Breast epithelium (tissue), 3 donors: ENCODE measurements around the gene TCF7.

Experiments used
- POLR2A ChIP-seq: fragments of 450-650 bp; IDR thresholded peaks from one replicate; pipeline ENCODE4 v1.6.1; 2016; ENCODE audit warnings: antibody characterized with exemption, mild to moderate bottlenecking, moderate library complexity
- POLR2AphosphoS5 ChIP-seq, 3 donors: sonication (generic); formaldehyde crosslinking; IDR thresholded peaks; one replicate each; pipeline ENCODE4 v1.6.1; 2017; ENCODE audit warnings: antibody characterized with exemption in 3 of 3
- TF ChIP-seq, protein P1 (sequence below), 3 donors: fragments of 450-650 bp; IDR thresholded peaks; one replicate each; pipeline ENCODE4 v1.5.1; 2016 to 2017; ENCODE audit warnings: antibody characterized with exemption in 3 of 3, mild to moderate bottlenecking in 3 of 3, moderate library complexity in 3 of 3

DNA sequence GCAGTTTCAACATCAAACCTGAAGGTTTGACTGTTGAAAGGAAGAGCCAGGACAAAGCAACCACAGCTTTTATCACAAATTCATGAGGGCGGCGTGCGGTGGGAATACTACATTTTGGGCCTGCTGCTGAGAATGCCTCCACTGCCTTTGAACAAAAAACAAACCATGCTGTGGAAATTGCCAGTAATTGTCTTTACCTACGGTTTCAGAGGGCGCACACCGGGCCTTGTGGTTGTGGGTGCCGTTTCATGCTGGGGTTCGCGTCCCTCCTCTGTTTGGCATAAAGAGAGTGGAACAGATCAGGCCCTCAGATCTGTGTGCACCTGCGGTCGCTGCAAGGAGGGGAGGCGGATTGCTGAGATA lies 27.6 kb upstream of the TCF7 start:
- TF ChIP-seq, protein P1, sequence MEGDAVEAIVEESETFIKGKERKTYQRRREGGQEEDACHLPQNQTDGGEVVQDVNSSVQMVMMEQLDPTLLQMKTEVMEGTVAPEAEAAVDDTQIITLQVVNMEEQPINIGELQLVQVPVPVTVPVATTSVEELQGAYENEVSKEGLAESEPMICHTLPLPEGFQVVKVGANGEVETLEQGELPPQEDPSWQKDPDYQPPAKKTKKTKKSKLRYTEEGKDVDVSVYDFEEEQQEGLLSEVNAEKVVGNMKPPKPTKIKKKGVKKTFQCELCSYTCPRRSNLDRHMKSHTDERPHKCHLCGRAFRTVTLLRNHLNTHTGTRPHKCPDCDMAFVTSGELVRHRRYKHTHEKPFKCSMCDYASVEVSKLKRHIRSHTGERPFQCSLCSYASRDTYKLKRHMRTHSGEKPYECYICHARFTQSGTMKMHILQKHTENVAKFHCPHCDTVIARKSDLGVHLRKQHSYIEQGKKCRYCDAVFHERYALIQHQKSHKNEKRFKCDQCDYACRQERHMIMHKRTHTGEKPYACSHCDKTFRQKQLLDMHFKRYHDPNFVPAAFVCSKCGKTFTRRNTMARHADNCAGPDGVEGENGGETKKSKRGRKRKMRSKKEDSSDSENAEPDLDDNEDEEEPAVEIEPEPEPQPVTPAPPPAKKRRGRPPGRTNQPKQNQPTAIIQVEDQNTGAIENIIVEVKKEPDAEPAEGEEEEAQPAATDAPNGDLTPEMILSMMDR (IDR thresholded peaks at IDR 0.05): no peak
- TF ChIP-seq POLR2A: no peak
- no peak for TF ChIP-seq POLR2AphosphoS5 (IDR thresholded peaks at IDR 0.05)
